H4 (cell line): ENCODE results near the gene ECSIT. TPM values are rescaled to one million over a fixed set of nuclear protein-coding genes. Genes with fewer than 3 reads are reported as not detected.
"Not testable (repeated sequence)": the region's sequence is repeated elsewhere in the genome, so short reads cannot be mapped to it uniquely, and the experiment has no call there.

Source experiments
- DNase-seq: peaks from one replicate; pipeline ENCODE4 v3.0.0-alpha.2; 2015; ENCODE audit warnings: low spot score
- total RNA-seq: library from RNA; depleted of rRNA; stranded (reverse); fragments of >200 nt; shearing (Covaris generic); gene quantifications from 2 replicates; pipeline ENCODE4 v1.2.3, GENCODE V29; 2014; rRNA removed

The ECSIT gene, protein sequence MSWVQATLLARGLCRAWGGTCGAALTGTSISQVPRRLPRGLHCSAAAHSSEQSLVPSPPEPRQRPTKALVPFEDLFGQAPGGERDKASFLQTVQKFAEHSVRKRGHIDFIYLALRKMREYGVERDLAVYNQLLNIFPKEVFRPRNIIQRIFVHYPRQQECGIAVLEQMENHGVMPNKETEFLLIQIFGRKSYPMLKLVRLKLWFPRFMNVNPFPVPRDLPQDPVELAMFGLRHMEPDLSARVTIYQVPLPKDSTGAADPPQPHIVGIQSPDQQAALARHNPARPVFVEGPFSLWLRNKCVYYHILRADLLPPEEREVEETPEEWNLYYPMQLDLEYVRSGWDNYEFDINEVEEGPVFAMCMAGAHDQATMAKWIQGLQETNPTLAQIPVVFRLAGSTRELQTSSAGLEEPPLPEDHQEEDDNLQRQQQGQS
- total RNA-seq, result 43.0 and 47.5 TPM in 2 replicates

DNA sequence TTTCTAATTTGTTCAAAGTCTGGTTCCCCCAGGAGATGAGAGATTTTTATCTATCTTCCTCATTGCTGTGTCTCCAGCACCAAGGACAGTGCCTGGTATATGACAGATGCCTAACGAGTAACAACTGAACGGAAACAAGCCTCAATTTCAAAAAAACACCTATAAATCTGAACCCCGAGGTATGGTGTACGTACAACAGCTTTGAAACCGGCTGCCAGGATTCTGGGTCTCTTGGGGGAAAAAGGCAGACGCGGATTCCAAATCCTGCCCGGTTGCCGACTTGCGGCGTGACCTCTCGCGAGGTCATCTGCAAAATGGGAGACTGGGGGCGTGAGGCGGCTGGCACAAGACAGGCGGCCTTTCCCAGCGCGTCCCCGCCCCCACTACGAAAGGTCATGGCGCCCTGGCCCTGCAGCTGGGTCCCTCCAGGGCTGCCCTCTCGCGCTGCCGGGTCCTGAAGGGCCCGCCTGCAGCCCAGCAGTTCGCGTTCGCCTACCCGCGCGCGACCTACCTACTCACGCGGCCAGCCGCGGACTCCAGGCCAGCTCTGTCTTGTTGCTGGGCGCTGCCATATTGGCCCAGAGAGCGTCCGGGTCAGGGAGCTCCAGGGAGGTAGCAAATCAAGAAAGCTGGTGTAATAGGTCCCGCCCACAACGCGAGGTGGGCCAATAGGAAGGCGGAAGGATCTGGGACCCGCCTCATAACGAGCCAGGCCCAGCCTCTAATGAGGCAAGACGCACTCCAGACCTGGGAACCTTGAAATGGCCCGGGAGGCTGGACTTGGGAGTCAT, at the start of gene ECSIT:
ECSIT (minus strand) TSS at position 584 of the 791 bp plus-strand sequence. CDS start 9,964 bp downstream, outside the sequence.
- DNase-seq, result peak; percentile 98

DNA sequence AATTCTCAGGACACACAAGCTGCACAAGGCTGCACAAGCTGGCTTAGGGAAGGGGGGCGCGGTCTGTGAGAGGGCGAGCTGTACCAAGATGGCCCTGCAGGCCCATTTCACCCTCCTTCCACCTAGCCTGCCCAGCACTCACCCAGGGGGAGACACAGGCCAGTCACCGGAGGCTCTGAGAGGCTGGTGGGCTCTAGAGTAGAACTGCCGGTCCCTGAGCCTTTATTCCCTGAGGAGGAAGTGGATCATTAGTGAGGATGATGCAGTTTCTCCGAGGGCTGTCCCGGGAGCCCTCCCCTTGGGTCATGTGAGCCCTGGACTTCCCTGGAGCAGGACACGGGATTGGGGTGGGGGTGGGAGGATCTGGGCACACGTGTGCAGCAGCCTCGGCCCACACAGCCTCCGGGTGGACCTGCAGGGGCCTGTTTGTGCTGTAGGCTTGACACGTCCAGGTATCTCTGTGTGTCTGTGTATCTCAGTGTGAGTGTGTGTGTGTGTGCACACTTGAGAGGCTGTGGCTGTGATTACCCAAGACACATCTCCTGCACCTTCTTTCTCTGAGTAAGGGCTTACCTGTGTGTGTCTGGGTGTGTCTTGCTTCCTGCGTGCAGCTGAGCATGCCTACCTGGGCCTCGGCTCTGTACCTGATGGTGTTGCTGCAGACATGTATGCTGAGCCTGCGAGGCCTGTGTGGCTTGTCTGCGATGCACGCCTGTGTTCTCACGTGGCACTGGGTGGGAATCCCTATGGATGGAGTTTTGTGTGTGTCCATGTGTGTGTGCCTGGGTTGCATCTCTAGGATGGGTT, 48.7 kb upstream of the ECSIT start, which contains the start of gene ACP5:
ACP5 (minus strand) TSS at position 195 of the 807 bp plus-strand sequence. CDS start 328 bp downstream, outside the sequence.
- DNase-seq, result no peak

DNA sequence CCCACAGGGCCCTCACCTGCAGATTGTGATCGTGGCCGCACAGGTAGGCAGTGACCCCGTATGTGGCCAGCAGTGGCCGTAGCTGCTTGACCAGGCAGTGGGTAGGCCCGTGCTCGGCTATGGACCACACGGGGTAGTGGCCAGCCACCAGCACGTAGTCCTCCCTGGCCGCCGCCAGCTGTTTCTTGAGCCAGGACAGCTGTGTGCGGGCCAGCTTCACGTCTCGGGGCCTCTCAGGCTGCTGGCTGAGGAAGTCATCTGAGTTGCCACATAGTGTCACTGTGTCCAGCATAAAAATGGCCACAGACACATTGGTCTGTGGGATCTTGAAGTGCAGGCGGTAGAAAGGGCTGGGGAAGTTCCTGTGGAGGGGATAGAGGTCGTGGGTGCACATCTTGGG, 47.3 kb upstream of the ECSIT start:
- DNase-seq, result no peak

DNA sequence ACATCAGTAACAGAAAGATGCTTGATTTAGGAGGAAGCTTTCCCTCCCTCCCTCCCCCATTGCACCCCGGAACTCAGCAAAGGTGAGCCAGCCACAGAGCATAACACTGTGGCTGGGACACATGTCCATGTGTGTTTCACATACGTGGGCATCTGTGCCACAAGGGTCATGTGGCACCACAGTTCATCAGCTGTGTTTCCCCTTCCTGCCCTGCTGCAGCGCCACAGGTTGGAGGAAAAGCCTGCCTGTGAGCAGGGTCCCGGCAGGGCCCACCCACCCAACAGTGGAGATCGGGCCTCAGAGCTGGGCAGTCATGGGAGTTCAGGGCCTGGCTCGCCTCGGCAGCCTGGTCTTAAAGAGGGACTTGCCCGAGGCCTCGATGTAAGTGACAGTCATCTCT, 45.8 kb upstream of the ECSIT start:
- DNase-seq, result no peak

DNA sequence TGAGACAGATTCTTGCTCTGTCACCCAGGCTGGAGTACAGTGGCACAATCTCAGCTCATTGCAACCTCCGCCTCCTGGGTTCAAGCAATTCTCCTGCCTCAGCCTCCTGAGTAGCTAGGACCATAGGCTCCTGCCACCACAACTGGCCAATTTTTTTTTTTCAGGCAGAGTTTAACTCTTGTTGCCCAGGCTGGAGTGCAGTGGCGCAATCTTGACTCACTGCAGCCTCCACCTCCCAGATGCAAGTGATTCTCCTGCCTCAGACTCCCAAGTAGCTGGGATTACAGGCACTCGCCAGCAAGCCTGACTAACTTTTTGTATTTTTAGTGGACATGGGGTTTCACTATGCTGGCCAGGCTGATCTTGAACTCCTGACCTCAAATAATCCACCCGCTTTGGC, 44.8 kb upstream of the ECSIT start:
- DNase-seq, result not testable (repeated sequence)

DNA sequence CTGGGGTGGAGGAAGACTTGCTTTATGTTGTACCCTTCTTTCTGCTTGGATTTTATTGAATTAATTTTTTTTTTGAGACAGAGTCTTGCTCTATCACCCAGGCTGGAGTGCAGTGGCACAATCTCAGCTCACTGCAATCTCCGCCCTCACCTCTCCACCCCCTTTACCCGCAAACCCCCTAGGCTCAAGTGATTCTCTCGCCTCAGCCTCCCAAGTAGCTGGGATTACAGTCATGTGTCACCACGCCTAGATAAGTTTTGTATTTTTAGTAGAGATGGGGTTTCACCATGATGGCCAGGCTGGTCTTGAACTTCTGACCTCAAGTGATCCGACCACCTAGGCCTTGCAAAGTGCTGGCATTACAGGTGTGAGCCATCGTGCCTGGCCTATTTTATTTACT, 44.4 kb upstream of the ECSIT start:
- DNase-seq, result not testable (repeated sequence)

DNA sequence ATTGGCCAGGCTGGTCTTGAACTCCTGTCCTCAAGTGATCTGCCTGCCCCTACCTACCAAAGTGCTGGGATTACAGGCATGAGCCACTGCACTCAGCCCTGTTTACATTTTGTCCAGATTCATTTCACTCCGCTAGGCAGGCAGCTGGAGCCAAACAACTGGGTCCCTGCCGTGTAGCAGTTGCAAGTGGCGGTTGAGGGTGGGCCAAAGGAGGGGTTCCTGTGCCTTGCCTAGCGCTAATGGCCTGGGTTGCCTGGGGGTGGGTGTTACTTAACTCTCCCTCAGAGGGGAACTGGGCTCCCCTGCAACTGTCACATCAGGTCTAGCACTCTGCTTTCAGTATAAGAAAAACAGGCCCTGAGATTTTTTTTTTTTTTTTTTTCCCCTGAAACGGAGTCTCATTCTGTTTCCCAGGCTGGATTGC, 41.1 kb upstream of the ECSIT start:
- DNase-seq, result no peak

DNA sequence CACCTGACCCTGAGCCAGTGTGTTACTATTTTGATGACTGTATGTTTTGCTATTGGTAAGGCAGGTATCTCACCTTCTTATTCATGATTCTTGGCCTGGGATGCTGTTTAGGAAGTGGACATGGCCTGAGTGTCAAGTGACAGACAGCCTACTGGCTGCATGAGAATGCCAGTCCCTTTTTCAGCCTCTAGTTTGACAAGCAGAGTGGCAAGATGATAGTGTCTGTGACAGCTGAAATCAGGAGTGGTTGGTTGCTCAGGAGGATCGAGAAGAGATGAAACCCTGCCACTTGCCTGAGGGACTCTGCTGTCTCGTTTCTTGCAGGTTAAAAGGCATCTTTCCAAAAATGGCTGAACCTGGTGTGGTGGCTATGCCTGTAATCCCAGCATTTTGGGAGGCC, 37.2 kb upstream of the ECSIT start:
- no peak for DNase-seq

DNA sequence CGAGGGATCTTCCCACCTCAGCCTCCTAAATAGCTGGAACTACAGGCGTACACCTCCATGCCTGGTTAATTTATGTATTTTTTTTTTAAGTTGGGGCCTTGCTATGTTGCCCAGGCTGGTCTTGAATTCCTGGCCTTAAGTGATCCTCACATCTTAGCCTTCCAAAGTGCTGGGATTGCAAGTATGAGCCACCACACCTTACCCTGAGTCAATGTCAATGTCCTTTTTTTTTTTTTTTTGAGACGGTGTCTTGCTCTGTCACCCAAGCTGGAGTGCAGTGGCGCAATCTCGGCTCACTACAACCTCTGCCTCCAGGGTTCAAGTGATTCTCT, 36.7 kb upstream of the ECSIT start:
- DNase-seq, result not testable (repeated sequence)

DNA sequence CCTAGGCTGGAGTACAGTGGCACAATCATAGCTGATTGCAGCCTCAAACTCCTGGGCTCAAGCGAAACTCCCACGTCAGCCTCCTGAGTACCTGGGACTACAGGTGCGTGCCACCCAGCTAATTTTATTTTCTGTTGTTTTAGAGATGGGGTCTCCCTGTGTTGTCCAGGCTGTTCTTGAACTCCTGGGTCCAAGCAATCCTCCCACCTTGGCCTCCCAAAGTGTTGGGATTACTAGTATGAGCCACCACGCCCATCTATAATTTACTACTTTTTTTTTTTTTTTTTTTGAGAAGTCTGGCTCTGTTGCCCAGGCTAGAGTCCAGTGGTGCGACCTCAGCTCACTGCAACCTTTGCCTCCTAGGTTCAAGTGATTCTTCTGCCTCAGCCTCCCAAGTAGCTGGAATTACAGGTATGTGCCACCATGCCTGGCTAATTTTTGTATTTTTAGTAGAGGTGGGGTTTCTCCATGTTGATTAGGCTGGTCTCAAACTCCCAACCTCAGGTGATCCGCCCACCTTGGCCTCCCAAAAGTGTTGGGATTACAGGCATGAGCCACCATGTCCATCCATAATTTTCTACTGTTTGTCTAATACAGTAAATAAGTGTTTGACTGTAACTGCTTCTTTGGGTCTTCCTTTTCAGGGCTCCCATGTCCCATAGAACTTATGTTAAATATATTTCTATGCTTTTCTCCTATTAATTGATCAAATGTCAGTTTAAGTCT, 35.3 kb upstream of the ECSIT start:
- not testable (repeated sequence) for DNase-seq

DNA sequence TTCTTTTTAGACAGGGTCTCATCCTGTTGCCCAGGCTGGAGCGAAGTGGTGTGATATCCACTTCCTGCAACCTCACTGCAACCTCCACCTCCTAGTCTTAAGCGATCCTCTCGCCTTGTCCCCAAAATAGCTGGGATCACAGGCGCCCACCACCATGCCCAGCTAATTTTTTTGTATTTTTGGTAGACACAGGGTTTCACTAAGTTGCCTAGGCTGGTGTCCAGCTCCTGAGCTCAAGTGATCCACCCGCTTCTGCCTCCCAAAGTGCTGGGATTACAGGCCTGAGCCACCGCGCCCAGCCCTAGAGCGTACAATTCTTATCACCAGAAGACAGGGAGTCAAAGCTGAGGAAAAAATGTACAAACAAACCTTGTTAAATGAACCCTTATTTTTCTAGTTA, 34.6 kb upstream of the ECSIT start:
- DNase-seq, result no peak

DNA sequence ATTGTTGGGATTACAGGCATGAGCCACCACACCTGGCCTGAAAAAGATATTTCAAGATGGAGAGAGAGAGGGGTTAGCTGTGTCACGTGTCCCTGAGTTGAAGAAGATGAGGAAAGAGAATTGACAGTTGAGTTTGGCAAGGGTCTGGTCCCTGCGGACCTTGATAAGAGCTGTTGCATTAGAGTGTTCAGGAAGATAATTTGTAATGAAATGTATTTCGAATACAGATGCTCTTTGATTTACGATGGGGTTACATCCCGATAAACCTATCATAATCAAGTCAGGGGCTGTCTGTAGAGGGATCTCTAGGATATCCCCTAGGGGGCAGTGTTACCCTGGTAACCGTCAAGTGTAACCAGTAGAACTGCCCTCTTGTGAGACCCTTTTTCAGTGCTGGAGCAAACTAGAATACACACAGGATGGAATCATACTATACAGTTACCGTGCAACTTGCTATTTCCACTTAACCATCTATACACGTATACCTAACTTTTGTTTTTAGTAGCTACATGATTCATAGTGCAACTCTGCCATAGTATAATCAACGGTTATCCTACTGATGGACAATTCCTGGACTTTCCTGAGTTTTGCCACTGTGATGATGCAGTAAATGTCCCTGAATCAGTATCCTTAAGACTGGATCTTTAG, 31.6 kb upstream of the ECSIT start:
- peak; percentile 62 for DNase-seq

DNA sequence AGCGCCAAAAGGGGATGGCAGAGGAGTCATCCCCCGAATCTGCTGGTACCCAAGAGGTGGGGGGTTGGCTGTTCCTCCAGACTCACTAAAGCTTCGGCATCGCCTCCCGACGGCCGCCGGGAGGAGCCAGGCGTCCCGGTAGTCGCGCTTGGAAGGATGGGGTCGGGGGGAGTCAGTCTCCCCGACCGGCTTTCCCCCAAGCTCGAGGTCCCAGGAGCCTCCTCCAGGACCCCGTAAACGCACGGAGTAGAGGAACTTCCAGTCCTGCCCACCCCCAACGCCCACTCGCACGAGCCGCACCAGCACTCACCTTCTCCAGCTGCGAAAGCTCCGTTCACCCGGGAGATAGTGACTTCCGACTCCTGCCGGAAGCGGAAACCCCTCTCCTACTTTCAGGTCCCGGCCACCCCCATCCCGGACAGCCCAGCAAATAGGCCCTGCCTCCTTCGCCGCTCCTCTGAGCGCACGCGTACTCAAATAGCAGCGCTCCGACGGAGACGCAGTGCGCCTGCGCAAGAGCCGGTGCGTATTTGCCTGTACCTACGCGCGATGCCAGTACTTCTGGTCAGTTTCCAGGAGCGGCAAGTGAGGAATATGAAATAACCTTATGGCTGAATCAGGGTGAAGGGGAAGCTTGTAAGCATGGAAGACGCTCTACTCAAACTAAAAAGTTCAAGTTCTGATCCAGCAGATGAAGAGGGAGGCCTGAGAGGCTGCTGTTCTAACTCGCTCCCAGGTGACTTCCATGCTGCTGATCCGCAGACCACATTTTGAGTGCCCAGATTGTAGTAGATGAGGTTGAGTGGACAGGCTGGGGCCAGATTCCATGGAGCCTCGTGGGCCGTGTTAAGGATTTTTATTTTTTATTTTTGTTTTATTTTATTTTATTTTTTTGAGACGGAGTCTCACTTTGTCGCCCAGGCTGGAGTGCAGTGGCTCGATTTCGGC, 30.2 kb upstream of the ECSIT start, which contains the start of gene ELOF1:
ELOF1 (minus strand) TSS at position 350 of the 948 bp plus-strand sequence. CDS start 4,883 bp downstream, outside the sequence.
- peak; percentile 98 for DNase-seq

DNA sequence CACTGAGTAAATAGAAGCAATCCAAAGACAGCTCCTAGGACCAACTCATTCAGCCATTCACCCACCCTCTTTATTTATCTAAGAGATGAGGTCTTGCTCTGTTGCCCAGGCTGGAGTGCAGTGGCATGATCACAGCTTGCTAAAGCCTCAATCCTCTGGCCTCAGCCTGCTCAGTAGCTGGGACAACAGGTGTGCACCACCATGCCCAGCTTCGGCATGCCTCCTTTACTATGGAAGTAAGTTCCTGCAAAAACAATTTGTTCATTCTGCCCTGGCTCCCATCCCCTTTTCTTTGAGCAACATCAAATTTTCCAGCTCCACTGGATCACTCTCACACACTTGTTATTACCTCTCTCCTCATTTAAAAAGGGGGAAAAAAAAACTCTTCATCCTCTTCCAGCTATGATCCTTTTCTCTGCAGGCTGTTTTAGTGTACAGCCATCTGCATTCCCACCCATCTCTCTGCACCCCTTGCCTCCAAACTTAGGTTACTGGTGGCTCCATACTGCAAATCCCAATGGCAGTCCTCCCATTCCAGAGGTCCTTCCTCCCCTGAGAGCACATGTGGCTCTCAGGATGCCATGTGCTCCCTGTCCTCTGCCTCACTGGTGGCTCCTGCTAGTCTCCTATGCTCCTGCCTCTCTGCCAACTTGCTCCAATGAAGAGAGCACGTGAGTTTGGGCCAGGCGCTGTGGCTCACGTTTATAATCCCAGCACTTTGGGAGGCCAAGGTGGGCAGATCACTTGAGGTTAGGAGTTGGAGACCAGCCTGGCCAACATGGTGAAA, 27.9 kb upstream of the ECSIT start:
- DNase-seq, result no peak

DNA sequence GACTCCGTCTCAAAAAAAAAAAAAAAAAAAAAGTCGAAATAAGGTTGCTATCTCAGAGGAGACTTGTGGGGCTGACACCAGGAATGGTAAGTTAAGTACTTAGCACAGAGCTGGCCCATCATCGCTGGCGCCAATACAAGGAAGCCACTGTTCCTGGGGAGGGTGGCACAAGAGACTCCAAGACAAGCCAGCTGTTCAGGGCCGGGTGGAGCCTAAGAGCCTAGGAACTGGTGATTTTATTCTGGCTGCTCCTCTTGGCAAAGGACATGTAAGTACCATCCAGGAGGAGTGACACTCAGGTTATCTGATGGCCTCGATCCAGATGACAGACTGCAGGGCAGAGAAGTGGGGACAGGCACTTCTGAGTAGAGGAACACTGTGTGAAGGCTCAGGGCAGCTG, 26.3 kb upstream of the ECSIT start:
- no peak for DNase-seq

DNA sequence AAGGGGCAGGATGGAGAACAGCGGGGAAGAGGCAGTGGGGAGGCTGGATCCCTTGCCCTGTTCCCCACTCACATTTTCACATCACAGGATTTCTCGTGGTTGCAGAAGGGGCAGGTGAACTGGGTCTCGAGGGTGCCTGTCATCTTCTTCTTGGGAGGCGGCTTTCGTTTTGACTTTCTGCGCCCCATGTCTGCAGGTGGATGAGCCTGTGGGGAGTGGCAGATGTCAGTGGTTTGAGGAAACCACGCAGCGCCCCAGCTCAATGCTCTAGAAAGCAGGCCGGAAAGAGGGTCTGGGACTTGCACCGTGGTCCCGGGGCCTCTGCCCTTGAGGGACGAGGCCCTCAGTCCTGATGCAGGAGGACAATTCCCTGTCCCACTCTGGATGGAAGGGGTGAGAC, 25.2 kb upstream of the ECSIT start:
- no peak for DNase-seq

DNA sequence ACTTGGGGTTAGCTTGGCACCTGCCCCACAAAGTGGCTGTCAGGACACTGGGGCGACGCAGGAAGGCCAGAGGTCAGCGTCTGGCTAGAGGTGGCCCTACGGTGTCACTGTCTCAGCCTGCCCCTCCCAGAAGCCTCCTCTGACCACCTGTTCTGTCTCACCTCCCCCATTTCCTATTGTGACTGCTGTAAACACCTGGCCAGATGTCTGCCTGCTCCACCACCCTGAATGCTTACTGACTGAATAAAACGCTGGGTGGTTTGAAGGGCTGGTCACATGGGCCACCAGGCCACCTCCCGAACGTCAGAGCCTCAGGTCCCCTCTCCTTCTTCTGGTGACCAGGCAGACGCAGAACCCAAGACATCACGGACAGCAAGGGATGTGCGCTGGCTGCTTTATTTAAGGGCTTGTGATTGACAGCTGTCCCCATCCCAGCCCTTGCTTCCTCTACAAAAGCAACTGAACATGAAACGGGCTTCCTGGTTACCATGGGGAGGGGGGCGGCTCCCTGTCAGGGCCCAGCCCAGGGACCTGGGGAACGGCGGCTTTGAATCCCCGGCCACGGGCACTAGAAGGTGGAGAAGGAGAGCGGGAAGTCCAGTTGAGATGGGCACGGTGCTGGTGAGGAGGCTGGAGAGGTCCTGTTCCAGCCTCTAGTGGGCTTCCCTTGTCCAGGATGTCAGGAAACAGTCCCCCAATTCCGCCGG, 23.9 kb upstream of the ECSIT start:
- no peak for DNase-seq
